WTC11 (cell line): Measurements from ENCODE around the gene CHKA. TPM values are rescaled to one million over a fixed set of nuclear protein-coding genes. Genes with fewer than 3 reads are reported as not detected.

Experiments
- ATAC-seq: fragments of 200-7000 bp; cut with Tn5 transposase; 2 replicates; pipeline ENCODE4 v1.10.0; 2021; ENCODE audit warnings: mild to moderate bottlenecking, moderate library complexity
- CTCF ChIA-PET: fragments of 300-600 bp; sonication (Branson Sonifier 250); formaldehyde crosslinking; loops from one replicate; lab custom pipeline; 2021; ENCODE audit warnings: antibody characterized with exemption; lab: Charles Lee
- POLR2A ChIA-PET: fragments of 350-600 bp; sonication (Branson Sonifier 250); formaldehyde crosslinking; loops from one replicate; lab custom pipeline; 2021; ENCODE audit warnings: antibody characterized with exemption; lab: Charles Lee
- DNase-seq: peaks from one replicate; pipeline ENCODE4 v3.0.0; 2021; ENCODE audit warnings: low spot score
- H3K27ac Mint-ChIP-seq: 2 replicates; pipeline ENCODE4 v1.8.0; 2021; ENCODE audit warnings: mixed read lengths
- H3K27me3 Mint-ChIP-seq: 2 replicates; pipeline ENCODE4 v1.8.0; 2021; ENCODE audit warnings: low read depth, mild to moderate bottlenecking, moderate library complexity, mixed read lengths
- H3K36me3 Mint-ChIP-seq: 2 replicates; pipeline ENCODE4 v1.8.0; 2021; ENCODE audit warnings: mixed read lengths
- H3K4me1 Mint-ChIP-seq: 2 replicates; pipeline ENCODE4 v1.8.0; 2022; ENCODE audit warnings: mixed read lengths
- H3K4me3 Mint-ChIP-seq: 2 replicates; pipeline ENCODE4 v1.8.0; 2021; ENCODE audit warnings: mild to moderate bottlenecking, moderate library complexity, mixed read lengths
- H3K9me3 Mint-ChIP-seq: 2 replicates; pipeline ENCODE4 v1.8.0; 2021; ENCODE audit warnings: mixed read lengths
- ARID4B ChIP-seq: sonication (generic); formaldehyde crosslinking; IDR thresholded peaks from 2 replicates; pipeline ENCODE4 v1.8.0; 2023; ENCODE audit warnings: missing genetic modification reagents, mild to moderate bottlenecking, borderline replicate concordance
- CDX4 ChIP-seq: fragments of 250-450 bp; sonication (Bioruptor Pico); IDR thresholded peaks from 2 replicates; pipeline ENCODE4 v1.9.0; 2021; ENCODE audit warnings: moderate library complexity, mild to moderate bottlenecking, inconsistent platforms, borderline replicate concordance
- CREB1 ChIP-seq: sonication (generic); formaldehyde crosslinking; IDR thresholded peaks from 2 replicates; pipeline ENCODE4 v1.8.0; 2023; ENCODE audit warnings: mild to moderate bottlenecking, missing genetic modification reagents
- E2F1 ChIP-seq: sonication (generic); formaldehyde crosslinking; IDR thresholded peaks from 2 replicates; pipeline ENCODE4 v1.8.0; 2022; ENCODE audit warnings: mild to moderate bottlenecking, missing genetic modification reagents
- E2F4 ChIP-seq: sonication (generic); formaldehyde crosslinking; IDR thresholded peaks from 2 replicates; pipeline ENCODE4 v1.8.1; 2022; ENCODE audit warnings: low read depth, mild to moderate bottlenecking, moderate library complexity, missing genetic modification reagents, borderline replicate concordance
- EMX1 ChIP-seq: fragments of 250-450 bp; sonication (Bioruptor Pico); IDR thresholded peaks from 2 replicates; pipeline ENCODE4 v1.8.0; 2021; ENCODE audit warnings: mild to moderate bottlenecking
- GRHL2 ChIP-seq: fragments of 250-450 bp; sonication (Bioruptor Pico); IDR thresholded peaks from 2 replicates; pipeline ENCODE4 v1.8.0; 2022; ENCODE audit warnings: mild to moderate bottlenecking, moderate library complexity; ENCODE audit not compliant: insufficient replicate concordance, severe bottlenecking
- PREB ChIP-seq: sonication (generic); formaldehyde crosslinking; IDR thresholded peaks from 2 replicates; pipeline ENCODE4 v1.8.1; 2022; ENCODE audit warnings: mild to moderate bottlenecking, missing genetic modification reagents, moderate library complexity, borderline replicate concordance
- TP53 ChIP-seq: sonication (generic); formaldehyde crosslinking; IDR thresholded peaks from 2 replicates; pipeline ENCODE4 v1.8.1; 2023; ENCODE audit warnings: mild to moderate bottlenecking, missing genetic modification reagents
- USF1 ChIP-seq: sonication (generic); formaldehyde crosslinking; IDR thresholded peaks from 2 replicates; pipeline ENCODE4 v1.8.0; 2022; ENCODE audit warnings: mild to moderate bottlenecking, missing genetic modification reagents
- ZNF219 ChIP-seq: sonication (generic); formaldehyde crosslinking; IDR thresholded peaks from 2 replicates; pipeline ENCODE4 v1.8.0; 2023; ENCODE audit warnings: missing genetic modification reagents, mild to moderate bottlenecking, borderline replicate concordance
- total RNA-seq: library from RNA; stranded (reverse); gene quantifications from 3 replicates; pipeline ENCODE4 v1.2.3, GENCODE V29; 2021

Gene CHKA
- total RNA-seq, 1 experiment from 2014 or later, result 76.1 TPM

- TF ChIP-seq ARID4B (CRISPR knock-in tag) (no peak), CDX4 (CRISPR knock-in tag) (no peak)
Measured at GRCh38 chr11:68047437-68048290, 73.5 kb downstream of the CHKA start (continued).

GRCh38 chr11:68044898-68045351, 76.3 kb downstream of the CHKA start:
- Mint-ChIP-seq H3K27me3 (no peaks in the 10 kb centered on the region), H3K9me3 (no peaks in the 10 kb centered on the region)
- TF ChIP-seq E2F1 (CRISPR knock-in tag) (no peak), E2F4 (CRISPR knock-in tag) (no peak), CDX4 (CRISPR knock-in tag) (no peak), EMX1 (no peak), TP53 (no peak), ZNF219 (CRISPR knock-in tag) (no peak), USF1 (CRISPR knock-in tag) (no peak), CREB1 (CRISPR knock-in tag) (no peak), PREB (no peak), GRHL2 (no peak)
- TF ChIP-seq, all 79 proteins: peak for 0
- Mint-ChIP-seq H3K27ac (no peak overlapping the region), H3K4me1 (peaks cover 5% of the 10 kb centered on the region), H3K36me3 (no peaks in the 10 kb centered on the region), H3K4me3 (no peak overlapping the region)
- ATAC-seq (no peak), DNase-seq (no peak)
- ChIA-PET CTCF (no interaction called here), POLR2A (no interaction called here)
